Right atrium auricular region (tissue), 2 donors: ENCODE results near the gene KDM4D. TPM values are rescaled to one million over a fixed set of nuclear protein-coding genes. Genes with fewer than 3 reads are reported as not detected.
"Not testable (repeated sequence)": the region's sequence is repeated elsewhere in the genome, so short reads cannot be mapped to it uniquely, and the experiment has no call there.

Experiments
- DNase-seq: peaks from one replicate; pipeline ENCODE4 v3.0.0-alpha.2; 2019; ENCODE audit warnings: low spot score
- H3K27ac ChIP-seq, 2 donors: fragments of 200-600 bp; sonication (generic); 1 replicate in 1 of 2; 2 replicates in 1 of 2; pipeline ENCODE4 v1.5.1; 2016 to 2019
- H3K27me3 ChIP-seq, 2 donors: fragments of 200-600 bp; sonication (generic); one replicate each; pipeline versions ENCODE4 v1.5.1 to v1.6.0; 2017 to 2019
- H3K36me3 ChIP-seq: fragments of 200-600 bp; sonication (generic); one replicate; pipeline ENCODE4 v1.5.1; 2016
- H3K4me1 ChIP-seq, 2 donors: fragments of 200-600 bp; sonication (generic); one replicate each; pipeline versions ENCODE4 v1.5.1 to v1.6.0; 2017 to 2019
- H3K4me3 ChIP-seq, 2 donors: fragments of 200-600 bp; sonication (generic); 1 replicate in 1 of 2; 2 replicates in 1 of 2; pipeline ENCODE4 v1.5.1; 2017 to 2019; ENCODE audit warnings: mild to moderate bottlenecking in 1 of 2, moderate library complexity in 1 of 2
- H3K9me3 ChIP-seq, 2 donors: fragments of 200-600 bp; sonication (generic); one replicate each; pipeline ENCODE4 v1.5.1; 2019
- total RNA-seq, 2 donors: library from RNA; depleted of rRNA; stranded (reverse); fragments of >200 nt; gene quantifications; one replicate each; pipeline ENCODE4 v1.1.0, GENCODE V29; 2016
- TF ChIP-seq, protein P1 (sequence below), 2 donors: fragments of 200-600 bp; sonication (generic); IDR thresholded peaks; one replicate each; pipeline ENCODE4 v1.5.1; 2019; ENCODE audit warnings: antibody characterized with exemption in 2 of 2

The KDM4D gene
- total RNA-seq, 2 donors from 2014 or later, result 0.90 to 1.1 TPM

DNA sequence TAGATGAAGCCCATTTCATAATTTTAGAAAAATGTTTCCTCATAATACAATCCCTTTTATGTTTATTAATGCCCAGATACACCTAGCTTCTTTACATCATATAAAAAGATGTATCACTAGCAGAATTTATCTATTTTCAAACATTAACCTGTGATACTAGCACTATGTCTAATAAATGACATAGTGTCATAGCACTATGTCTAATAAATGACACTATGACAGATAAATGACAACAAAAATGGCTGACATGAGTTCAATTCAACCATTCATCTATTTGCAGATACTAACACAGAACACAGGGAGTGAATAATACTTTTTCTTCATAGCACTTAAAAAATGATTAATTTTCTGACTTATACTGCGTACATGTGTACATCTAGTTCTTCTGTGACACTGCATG is 32.1 kb downstream of the KDM4D start:
- Histone ChIP-seq H3K4me3 (no peak overlapping the region), H3K9me3 (no peaks in the 10 kb centered on the region), H3K36me3 (no peaks in the 10 kb centered on the region), H3K27ac (no peak overlapping the region), H3K4me1 (no peaks in the 10 kb centered on the region), H3K27me3 (no peaks in the 10 kb centered on the region)
- DNase-seq, result no peak
- TF ChIP-seq, protein P1, sequence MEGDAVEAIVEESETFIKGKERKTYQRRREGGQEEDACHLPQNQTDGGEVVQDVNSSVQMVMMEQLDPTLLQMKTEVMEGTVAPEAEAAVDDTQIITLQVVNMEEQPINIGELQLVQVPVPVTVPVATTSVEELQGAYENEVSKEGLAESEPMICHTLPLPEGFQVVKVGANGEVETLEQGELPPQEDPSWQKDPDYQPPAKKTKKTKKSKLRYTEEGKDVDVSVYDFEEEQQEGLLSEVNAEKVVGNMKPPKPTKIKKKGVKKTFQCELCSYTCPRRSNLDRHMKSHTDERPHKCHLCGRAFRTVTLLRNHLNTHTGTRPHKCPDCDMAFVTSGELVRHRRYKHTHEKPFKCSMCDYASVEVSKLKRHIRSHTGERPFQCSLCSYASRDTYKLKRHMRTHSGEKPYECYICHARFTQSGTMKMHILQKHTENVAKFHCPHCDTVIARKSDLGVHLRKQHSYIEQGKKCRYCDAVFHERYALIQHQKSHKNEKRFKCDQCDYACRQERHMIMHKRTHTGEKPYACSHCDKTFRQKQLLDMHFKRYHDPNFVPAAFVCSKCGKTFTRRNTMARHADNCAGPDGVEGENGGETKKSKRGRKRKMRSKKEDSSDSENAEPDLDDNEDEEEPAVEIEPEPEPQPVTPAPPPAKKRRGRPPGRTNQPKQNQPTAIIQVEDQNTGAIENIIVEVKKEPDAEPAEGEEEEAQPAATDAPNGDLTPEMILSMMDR (IDR thresholded peaks at IDR 0.05), result no peak

DNA sequence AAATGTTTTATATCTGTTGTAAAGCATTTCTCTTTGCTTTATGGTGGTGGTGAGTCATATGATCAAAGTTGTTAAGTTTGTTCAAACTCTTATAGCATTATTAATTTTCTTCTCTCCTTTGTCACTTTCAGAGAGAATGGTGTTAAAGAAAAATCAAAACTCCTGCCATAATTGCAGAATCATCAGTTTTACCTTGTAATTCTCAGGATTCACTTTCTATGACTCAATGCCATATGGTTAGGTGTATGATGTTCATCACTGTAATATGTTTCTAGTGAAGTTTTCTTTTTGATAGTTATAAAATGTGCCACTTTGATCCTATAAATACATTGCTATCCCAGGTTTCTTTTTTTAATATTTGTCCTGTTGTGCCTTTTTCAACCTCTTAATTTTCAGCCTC is 37.9 kb downstream of the KDM4D start:
- TF ChIP-seq, protein P1 (IDR thresholded peaks at IDR 0.05), result no peak
- no peaks in the 10 kb centered on the region for H3K9me3 ChIP-seq
- no peak for DNase-seq
- no peak overlapping the region for H3K27ac ChIP-seq
- H3K4me1 ChIP-seq, result no peaks in the 10 kb centered on the region
- no peaks in the 10 kb centered on the region for H3K36me3 ChIP-seq
- H3K4me3 ChIP-seq, result no peak overlapping the region
- H3K27me3 ChIP-seq, result no peaks in the 10 kb centered on the region

DNA sequence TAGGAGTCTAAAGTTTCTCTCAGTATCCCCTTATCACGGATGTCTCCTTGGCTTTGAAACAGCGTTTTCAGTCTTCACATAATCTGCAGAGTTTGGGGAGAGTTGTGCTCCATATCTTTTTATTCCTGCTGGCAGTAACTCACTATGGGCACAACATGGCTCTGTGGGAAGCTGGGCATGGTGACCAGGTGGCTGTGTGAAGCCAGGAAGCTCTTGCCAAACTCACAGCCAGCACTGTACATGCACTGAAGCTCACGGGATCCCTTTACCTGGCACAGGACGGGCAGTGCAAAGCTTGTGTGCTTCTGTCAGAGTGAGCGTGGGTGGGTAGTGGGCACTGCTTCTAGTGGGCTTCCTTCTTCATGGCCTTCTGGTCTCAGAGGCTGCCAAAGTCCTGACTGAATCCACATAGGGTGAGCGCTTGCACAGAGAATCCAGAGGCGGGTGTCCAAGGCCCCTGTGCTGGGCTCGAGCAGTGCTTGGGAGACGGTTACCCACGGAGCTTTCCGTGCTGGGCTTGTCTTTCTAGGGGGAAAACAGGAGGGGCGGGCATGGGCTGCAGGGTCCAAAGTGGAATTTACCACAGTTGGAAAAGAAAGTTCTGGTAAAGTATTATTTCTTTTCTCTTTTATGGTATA is 40.8 kb downstream of the KDM4D start:
- H3K4me3 ChIP-seq, result no peak overlapping the region
- H3K4me1 ChIP-seq, result no peaks in the 10 kb centered on the region
- H3K27ac ChIP-seq, result no peak overlapping the region
- DNase-seq, result no peak
- TF ChIP-seq, protein P1 (IDR thresholded peaks at IDR 0.05), result no peak
- H3K9me3 ChIP-seq, result no peaks in the 10 kb centered on the region
- H3K36me3 ChIP-seq, result no peaks in the 10 kb centered on the region
- no peaks in the 10 kb centered on the region for H3K27me3 ChIP-seq

DNA sequence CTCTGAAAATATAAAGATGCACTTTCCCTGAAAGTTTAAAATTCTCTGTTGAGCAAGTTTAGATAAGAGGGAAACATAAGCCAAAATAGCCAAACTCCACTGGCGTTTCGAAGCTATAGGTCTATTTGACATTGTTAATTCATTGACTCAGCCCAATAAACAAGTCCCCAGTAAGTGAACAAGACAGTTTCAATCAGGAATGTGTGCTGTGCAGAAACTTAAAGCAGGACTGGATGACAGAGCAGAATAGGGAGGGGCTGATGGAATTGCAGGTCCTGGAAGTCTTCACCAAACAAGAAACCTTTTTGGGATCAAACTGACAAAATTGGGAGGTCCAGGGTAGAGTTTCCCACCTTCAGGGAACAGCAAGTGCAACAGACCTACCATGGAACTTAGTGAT is 42.6 kb downstream of the KDM4D start:
- Histone ChIP-seq H3K27me3 (no peaks in the 10 kb centered on the region), H3K36me3 (no peaks in the 10 kb centered on the region), H3K4me1 (no peaks in the 10 kb centered on the region), H3K27ac (no peak overlapping the region), H3K4me3 (no peak overlapping the region), H3K9me3 (no peaks in the 10 kb centered on the region)
- TF ChIP-seq, protein P1 (IDR thresholded peaks at IDR 0.05), result no peak
- no peak for DNase-seq

DNA sequence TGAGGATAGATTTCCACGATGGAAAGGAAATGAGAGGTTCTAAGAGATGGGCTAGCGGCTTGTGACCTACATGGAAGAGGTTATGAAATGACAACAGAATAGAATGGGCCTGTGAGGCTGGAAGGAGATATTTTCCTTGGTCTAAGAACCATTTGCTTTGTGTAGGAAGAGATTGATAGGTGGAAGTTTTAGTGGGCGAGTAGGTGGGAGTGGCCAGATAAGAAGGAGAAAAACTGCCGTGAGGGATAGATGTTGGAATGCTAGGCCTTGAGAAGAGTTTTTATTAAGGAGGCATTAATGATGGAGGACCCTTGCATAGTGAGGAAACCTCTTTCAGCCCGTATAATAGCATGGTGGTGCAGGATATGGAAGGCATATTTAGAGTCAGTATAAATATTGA is 48.0 kb downstream of the KDM4D start:
- DNase-seq, H3K4me1 ChIP-seq, H3K9me3 ChIP-seq, H3K36me3 ChIP-seq, H3K27ac ChIP-seq, H3K27me3 ChIP-seq, H3K4me3 ChIP-seq: not testable (repeated sequence)

DNA sequence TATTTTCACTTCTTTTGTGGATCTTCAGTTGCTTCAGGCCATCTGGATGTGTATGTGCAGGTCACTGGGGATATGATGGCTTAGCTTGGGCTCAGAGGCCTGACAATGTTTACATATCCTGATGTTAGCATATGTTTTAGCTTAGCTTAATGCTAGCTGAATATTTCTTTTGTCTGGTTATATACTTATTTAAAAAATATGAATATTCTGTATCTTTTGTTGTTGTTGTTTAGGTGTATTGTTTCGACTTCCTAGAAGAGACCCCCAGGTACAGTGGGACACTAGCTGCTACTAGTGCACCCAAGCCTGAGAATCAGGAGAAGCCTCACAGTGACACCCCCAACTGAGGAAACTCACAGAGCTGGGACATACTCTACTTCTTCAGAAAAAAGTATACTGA is 51.4 kb downstream of the KDM4D start, which contains the start of gene KDM4E:
Gene KDM4E (plus strand): TSS at position 301 of the 400 bp plus-strand sequence. CDS start 300 bp downstream, outside the sequence.
- Histone ChIP-seq H3K36me3 (no peaks in the 10 kb centered on the region), H3K9me3 (no peaks in the 10 kb centered on the region), H3K4me1 (no peaks in the 10 kb centered on the region), H3K4me3 (no peak within 1 kb of the TSS), H3K27ac (no peak within 1 kb of the TSS), H3K27me3 (no peaks in the 10 kb centered on the region)
- TF ChIP-seq, protein P1 (IDR thresholded peaks at IDR 0.05), result no peak
- no peak for DNase-seq

DNA sequence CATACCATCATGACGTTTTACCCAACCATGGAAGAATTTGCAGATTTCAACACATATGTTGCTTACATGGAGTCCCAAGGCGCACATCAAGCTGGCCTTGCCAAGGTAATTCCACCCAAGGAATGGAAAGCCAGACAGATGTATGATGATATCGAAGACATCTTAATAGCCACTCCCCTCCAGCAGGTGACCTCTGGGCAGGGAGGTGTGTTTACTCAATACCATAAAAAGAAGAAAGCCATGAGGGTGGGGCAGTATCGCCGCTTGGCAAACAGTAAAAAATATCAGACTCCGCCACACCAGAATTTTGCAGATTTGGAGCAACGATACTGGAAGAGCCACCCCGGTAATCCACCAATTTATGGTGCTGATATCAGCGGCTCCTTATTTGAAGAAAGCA is 52.1 kb downstream of the KDM4D start:
- DNase-seq, H3K27me3 ChIP-seq, H3K27ac ChIP-seq, H3K4me3 ChIP-seq, H3K4me1 ChIP-seq, H3K36me3 ChIP-seq, H3K9me3 ChIP-seq: not testable (repeated sequence)
